GM21447 (cell line): ENCODE measurements around the gene FKBP9.

Source experiments
- ATAC-seq: cut with Tn5 transposase; IDR thresholded peaks from one replicate; pipeline ENCODE4 v1.9.1; 2021; ENCODE audit not compliant: unreplicated experiment

Gene FKBP9

DNA sequence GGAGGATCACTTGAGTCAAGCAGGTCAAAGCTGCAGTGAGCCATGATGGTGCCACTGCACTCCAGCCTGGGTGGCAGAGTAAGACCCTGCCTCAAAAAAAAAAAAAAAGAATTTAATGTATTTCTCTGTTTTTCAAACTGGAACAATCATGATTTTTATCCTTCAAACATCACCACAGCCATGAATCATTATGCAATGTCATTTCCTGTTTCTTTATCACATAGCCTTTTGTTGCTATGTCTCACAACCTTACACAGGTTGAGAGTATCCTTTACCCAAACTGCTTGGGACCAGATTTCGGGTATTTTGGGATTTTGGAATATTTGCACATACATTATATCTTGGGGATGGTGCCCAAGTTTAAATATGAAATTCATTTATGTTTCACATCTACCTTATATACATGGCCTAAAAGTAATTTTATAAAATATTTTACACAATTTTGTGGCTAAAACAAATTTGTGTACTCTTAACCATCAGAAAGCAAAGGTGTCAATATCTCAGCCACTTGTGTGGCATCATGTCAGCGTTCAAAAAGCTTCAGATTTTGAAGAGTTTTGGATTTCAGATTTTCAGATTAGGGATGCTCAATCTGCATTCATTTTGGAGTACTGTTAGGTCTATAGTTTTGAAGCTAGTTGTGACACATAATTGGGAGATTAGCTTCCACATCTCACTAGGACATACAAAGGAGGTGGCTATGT, 97.2 kb downstream of the FKBP9 start:
- no peak for ATAC-seq

DNA sequence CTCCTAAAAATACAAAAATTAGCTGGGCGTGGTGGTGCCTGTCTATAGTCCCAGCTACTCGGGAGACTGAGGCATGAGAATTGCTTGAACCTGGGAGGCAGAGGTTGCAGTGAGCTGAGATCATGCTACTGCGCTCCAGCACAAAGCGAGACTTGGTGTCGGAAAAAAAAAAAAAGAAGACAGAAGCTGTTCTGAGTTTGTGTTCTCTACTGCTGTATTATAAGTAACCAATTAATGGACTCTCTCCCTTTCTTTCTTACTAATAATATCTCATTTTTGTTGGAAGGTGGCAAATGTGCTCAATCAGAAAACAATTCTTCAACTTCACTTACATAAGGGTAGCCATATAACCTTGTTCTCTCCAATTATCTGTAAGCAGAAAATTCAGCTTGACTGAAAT, 97.9 kb downstream of the FKBP9 start:
- no peak for ATAC-seq
